NCI-H1105 (cell line): ENCODE measurements around the gene TEX44.
"Not testable (repeated sequence)": the region's sequence is repeated elsewhere in the genome, so short reads cannot be mapped to it uniquely, and the experiment has no call there.

Experiments used
- DNase-seq: peaks from one replicate; lab custom pipeline; 2025; lab: John Stamatoyannopoulos, UW

Gene TEX44

GRCh38 chr2:231592636-231593145 is at the start of gene TEX44:
Gene TEX44, plus strand, starts transcription at chr2:231592864. Its CDS starts 88 bp downstream, at chr2:231592952.
- no peak for DNase-seq

- no peak for DNase-seq
Observed at GRCh38 chr2:231545105-231545902, 47.4 kb upstream of the TEX44 start.

- DNase-seq = no peak
Observed at GRCh38 chr2:231546014-231546715, 46.5 kb upstream of the TEX44 start.

GRCh38 chr2:231547315-231548110 is 45.2 kb upstream of the TEX44 start:
- DNase-seq = no peak

- no peak for DNase-seq
Observed at GRCh38 chr2:231548752-231549151, 43.9 kb upstream of the TEX44 start.

- no peak for DNase-seq
Observed at GRCh38 chr2:231549446-231550239, 43.0 kb upstream of the TEX44 start.

GRCh38 chr2:231552752-231553151 is 39.9 kb upstream of the TEX44 start:
- DNase-seq = no peak

- DNase-seq = no peak
Observed at GRCh38 chr2:231554327-231554726, 38.3 kb upstream of the TEX44 start.

- DNase-seq = no peak
Observed at GRCh38 chr2:231554748-231555545, 37.7 kb upstream of the TEX44 start.

- not testable (repeated sequence) for DNase-seq
Observed at GRCh38 chr2:231556496-231556895, 36.2 kb upstream of the TEX44 start.

- no peak for DNase-seq
Observed at GRCh38 chr2:231556981-231557380, 35.7 kb upstream of the TEX44 start.

- DNase-seq = no peak
Observed at GRCh38 chr2:231557571-231558217, 35.0 kb upstream of the TEX44 start.

- DNase-seq = no peak
Observed at GRCh38 chr2:231563378-231563961, 29.2 kb upstream of the TEX44 start.

GRCh38 chr2:231565887-231566594 is 26.6 kb upstream of the TEX44 start:
- DNase-seq = no peak

GRCh38 chr2:231567159-231567558 is 25.5 kb upstream of the TEX44 start:
- no peak for DNase-seq

GRCh38 chr2:231568098-231568784 is 24.4 kb upstream of the TEX44 start:
- DNase-seq = no peak

- DNase-seq = no peak
Observed at GRCh38 chr2:231568785-231569435, 23.8 kb upstream of the TEX44 start.

GRCh38 chr2:231570915-231571314 is 21.7 kb upstream of the TEX44 start:
- not testable (repeated sequence) for DNase-seq
